AG10803 (cell line): ENCODE measurements around the gene TEX30.

Experiments
- DNase-seq: peaks from one replicate; pipeline ENCODE4 v3.0.0; 2010; ENCODE audit warnings: low read depth
- H3K4me3 ChIP-seq: 2 replicates; pipeline ENCODE4 v1.5.1; 2011; ENCODE audit warnings: mild to moderate bottlenecking, low read length, control low read depth
- TF ChIP-seq, protein P1 (sequence below): conservative IDR thresholded peaks from 2 replicates; pipeline ENCODE4 v1.5.1; 2011; ENCODE audit warnings: mild to moderate bottlenecking, low read length, control low read depth, inconsistent platforms

Gene TEX30

GRCh38 chr13:102769679-102770078 is 3.9 kb downstream of the TEX30 start:
- TF ChIP-seq, protein P1, sequence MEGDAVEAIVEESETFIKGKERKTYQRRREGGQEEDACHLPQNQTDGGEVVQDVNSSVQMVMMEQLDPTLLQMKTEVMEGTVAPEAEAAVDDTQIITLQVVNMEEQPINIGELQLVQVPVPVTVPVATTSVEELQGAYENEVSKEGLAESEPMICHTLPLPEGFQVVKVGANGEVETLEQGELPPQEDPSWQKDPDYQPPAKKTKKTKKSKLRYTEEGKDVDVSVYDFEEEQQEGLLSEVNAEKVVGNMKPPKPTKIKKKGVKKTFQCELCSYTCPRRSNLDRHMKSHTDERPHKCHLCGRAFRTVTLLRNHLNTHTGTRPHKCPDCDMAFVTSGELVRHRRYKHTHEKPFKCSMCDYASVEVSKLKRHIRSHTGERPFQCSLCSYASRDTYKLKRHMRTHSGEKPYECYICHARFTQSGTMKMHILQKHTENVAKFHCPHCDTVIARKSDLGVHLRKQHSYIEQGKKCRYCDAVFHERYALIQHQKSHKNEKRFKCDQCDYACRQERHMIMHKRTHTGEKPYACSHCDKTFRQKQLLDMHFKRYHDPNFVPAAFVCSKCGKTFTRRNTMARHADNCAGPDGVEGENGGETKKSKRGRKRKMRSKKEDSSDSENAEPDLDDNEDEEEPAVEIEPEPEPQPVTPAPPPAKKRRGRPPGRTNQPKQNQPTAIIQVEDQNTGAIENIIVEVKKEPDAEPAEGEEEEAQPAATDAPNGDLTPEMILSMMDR, result no peak
- H3K4me3 ChIP-seq, result no peak overlapping the region
- no peak for DNase-seq

DNA sequence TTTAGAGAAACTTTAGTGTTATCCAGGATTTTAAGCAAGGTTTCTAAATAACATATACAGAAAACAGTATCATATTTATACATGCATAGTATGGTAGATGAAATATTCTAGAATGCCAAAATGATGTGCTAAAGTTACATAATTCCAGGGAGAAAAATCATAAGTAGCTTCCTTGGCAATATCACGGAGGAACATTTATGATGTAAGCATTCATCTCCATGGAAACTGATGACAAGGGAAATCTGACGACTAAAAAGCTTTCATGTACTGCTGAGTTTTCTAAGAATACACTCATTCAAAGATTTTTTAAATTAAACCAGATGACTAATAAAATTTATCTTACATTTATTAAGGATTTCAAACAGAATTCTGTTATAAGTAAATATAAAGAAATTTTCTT is 4.7 kb downstream of the TEX30 start:
- no peak overlapping the region for H3K4me3 ChIP-seq
- TF ChIP-seq, protein P1, result no peak
- peak; percentile 15 for DNase-seq

- TF ChIP-seq, protein P1, result no peak
- no peak overlapping the region for H3K4me3 ChIP-seq
- DNase-seq, result no peak
Measured at GRCh38 chr13:102763741-102764140, 9.8 kb downstream of the TEX30 start.

DNA sequence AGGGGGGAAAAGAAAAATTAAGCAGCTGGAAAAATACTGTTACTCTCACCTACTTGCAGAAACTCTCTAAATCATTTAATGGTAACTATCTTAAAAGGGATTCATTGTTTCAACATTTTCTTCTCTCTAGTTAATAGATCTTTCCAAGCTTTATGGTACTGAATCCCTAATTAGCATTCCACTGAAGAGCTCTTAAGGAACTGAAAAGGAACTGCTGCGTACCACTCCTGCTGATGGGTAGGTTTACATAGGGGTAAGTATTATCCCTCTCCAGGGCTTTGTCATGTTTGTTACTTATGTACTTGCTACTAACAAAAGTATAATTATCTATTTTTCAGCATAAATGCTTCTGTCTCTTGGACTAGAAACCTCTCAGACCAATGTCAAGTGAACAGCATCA is 12.5 kb downstream of the TEX30 start:
- no peak overlapping the region for H3K4me3 ChIP-seq
- TF ChIP-seq, protein P1, result no peak
- DNase-seq, result no peak

DNA sequence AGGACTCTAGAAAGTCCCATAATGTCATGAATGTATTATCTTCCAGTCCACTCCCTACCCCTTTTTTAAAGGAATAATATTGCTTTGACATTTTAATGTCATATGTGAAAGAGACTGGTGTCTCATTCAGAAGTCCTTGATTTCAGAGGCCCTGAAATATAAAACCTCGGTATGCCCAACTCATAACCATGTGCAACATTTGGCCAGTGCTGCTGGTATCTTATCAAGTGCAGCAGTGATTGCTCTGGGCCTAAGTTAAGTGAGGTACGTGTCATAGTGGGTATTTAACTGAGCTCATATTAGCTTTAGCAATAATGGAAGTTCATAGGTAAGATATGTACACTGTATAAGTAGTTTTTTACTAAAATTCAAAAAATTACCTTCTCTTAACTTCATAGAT is 14.7 kb downstream of the TEX30 start:
- TF ChIP-seq, protein P1, result no peak
- H3K4me3 ChIP-seq, result no peak overlapping the region
- no peak for DNase-seq

GRCh38 chr13:102757006-102757405 is 16.6 kb downstream of the TEX30 start:
- no peak for DNase-seq
- TF ChIP-seq, protein P1, result no peak

DNA sequence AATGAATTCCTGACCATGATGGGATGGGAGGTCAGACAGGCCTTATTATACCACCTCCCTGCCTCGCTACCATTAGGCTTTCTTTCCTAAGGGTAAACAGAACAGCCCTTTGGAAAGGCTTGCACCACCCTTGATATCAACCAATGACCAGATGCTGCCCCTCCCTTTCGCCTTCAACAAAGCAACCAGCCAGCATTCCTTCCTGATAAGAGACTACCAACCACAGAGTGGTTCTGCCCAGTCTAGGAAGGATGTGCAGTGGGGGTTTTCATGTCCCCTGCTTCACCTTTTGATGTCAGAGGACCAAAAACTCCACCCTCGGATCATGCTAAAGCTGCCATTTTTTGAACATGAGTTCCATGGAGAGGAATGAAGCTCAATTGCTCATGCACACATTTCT is 21.7 kb downstream of the TEX30 start:
- no peak overlapping the region for H3K4me3 ChIP-seq
- TF ChIP-seq, protein P1, result no peak
- DNase-seq, result no peak

More at GRCh38 chr13:102757006-102757405, 16.6 kb downstream of the TEX30 start:
- H3K4me3 ChIP-seq, result no peak overlapping the region
